ENCODE measurements around the gene HFM1. TPM values are rescaled to one million over a fixed set of nuclear protein-coding genes. Genes with fewer than 3 reads are reported as not detected.
A peak's percentile ranks its signal among the peaks of the same experiment; 100 is the strongest.

Gene HFM1
- total and polyA plus RNA-seq, 4 donors = 7.1 to 15.1 (median 9.2) TPM

- H3K9me3 ChIP-seq (ENCODE audit: control insufficient read depth, insufficient read depth, low read length) = no peaks in the 10 kb centered on the region
Observed at GRCh38 chr1:91281782-91282181, 122.9 kb downstream of the HFM1 start.

GRCh38 chr1:91278754-91279153, 125.9 kb downstream of the HFM1 start:
- Histone ChIP-seq H3K27me3 (ENCODE audit: control insufficient read depth, insufficient read depth, low read length) (no peaks in the 10 kb centered on the region), H3K9me3 (ENCODE audit: control insufficient read depth, insufficient read depth, low read length) (no peaks in the 10 kb centered on the region), H3K4me1 (ENCODE audit: control insufficient read depth, insufficient read depth, low read length) (no peaks in the 10 kb centered on the region), H3K27ac (ENCODE audit: low read depth, low read length) (no peak overlapping the region), H3K4me3 (ENCODE audit: low read depth, low read length) (no peak overlapping the region), H3K36me3 (ENCODE audit: control insufficient read depth, insufficient read depth, low read length) (no peaks in the 10 kb centered on the region)
- peak in 3 of 6 donors; percentile 12 to 76 (median 43) for DNase-seq (ENCODE audit: low read depth in 4 of 6, low spot score in 6 of 6)
- no CpG with 5 or more reads among the region's 1 CpG for WGBS (ENCODE audit: insufficient coverage)

More at GRCh38 chr1:91281782-91282181, 122.9 kb downstream of the HFM1 start:
- H3K27ac ChIP-seq (ENCODE audit: low read depth, low read length) = no peak overlapping the region
- no peaks in the 10 kb centered on the region for H3K4me1 ChIP-seq (ENCODE audit: control insufficient read depth, insufficient read depth, low read length)
- 75% methylated on average over 4 of the region's 6 CpGs for WGBS (ENCODE audit: insufficient coverage)
- DNase-seq (ENCODE audit: low read depth in 4 of 6, low spot score in 6 of 6) = no peak
- H3K4me3 ChIP-seq (ENCODE audit: low read depth, low read length) = no peak overlapping the region
- H3K36me3 ChIP-seq (ENCODE audit: control insufficient read depth, insufficient read depth, low read length) = no peaks in the 10 kb centered on the region
- H3K27me3 ChIP-seq (ENCODE audit: control insufficient read depth, insufficient read depth, low read length) = no peaks in the 10 kb centered on the region

DNA sequence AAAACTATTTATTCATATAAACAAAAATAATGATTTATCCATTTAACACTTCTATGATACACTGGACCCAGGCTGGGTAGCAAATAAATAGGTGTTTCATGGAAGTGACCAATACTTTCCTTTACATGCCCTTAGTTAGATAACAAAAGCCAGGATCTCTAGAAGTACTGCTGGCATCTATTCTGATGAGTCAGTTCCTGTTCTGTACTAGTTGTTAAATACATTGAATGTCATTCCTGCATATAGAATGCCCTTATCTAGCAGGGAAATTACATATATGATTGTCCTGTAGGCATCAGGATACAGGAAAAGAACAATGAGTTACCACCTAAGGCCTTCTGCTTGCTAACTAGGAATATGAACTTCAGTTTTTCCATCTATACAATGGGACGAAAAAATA, 130.8 kb downstream of the HFM1 start:
- no peaks in the 10 kb centered on the region for H3K36me3 ChIP-seq (ENCODE audit: control insufficient read depth, insufficient read depth, low read length)
- WGBS (ENCODE audit: insufficient coverage) = no CpG with 5 or more reads among the region's 1 CpG
- H3K9me3 ChIP-seq (ENCODE audit: control insufficient read depth, insufficient read depth, low read length) = no peaks in the 10 kb centered on the region
- no peak for DNase-seq (ENCODE audit: low read depth in 4 of 6, low spot score in 6 of 6)
- H3K27me3 ChIP-seq (ENCODE audit: control insufficient read depth, insufficient read depth, low read length) = no peaks in the 10 kb centered on the region
- no peaks in the 10 kb centered on the region for H3K4me1 ChIP-seq (ENCODE audit: control insufficient read depth, insufficient read depth, low read length)
- H3K27ac ChIP-seq (ENCODE audit: low read depth, low read length) = no peak overlapping the region
- H3K4me3 ChIP-seq (ENCODE audit: low read depth, low read length) = no peak overlapping the region

GRCh38 chr1:91261655-91262054, 143.0 kb downstream of the HFM1 start:
- Histone ChIP-seq H3K27ac (ENCODE audit: low read depth, low read length) (no peak overlapping the region), H3K36me3 (ENCODE audit: control insufficient read depth, insufficient read depth, low read length) (no peaks in the 10 kb centered on the region), H3K4me1 (ENCODE audit: control insufficient read depth, insufficient read depth, low read length) (no peaks in the 10 kb centered on the region), H3K9me3 (ENCODE audit: control insufficient read depth, insufficient read depth, low read length) (no peaks in the 10 kb centered on the region), H3K27me3 (ENCODE audit: control insufficient read depth, insufficient read depth, low read length) (no peaks in the 10 kb centered on the region), H3K4me3 (ENCODE audit: low read depth, low read length) (no peak overlapping the region)
- no CpG with 5 or more reads among the region's 2 CpGs for WGBS (ENCODE audit: insufficient coverage)
- DNase-seq (ENCODE audit: low read depth in 4 of 6, low spot score in 6 of 6) = no peak

DNA sequence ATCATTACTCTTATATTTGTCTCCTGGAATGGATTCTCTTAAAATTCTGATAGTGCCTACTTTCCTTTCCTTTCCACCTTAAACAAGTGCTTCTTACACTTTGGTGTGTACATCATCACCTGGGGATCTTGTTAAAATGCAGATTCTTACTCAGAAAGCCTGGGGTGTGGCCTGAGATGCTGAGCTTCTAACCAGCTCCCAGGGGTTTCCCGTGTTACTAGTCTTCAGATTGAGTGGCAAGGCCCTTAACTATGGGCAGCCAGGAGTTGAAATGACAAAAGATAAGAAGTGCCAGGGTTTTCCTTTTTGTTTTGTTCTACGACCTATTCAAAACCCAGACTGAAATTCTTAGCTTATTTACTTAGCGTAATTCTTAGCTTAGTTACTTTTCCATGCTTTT, 159.2 kb downstream of the HFM1 start:
- no CpG with 5 or more reads among the region's 3 CpGs for WGBS (ENCODE audit: insufficient coverage)
- H3K27ac ChIP-seq (ENCODE audit: low read depth, low read length) = no peak overlapping the region
- DNase-seq (ENCODE audit: low read depth in 4 of 6, low spot score in 6 of 6) = no peak
- H3K4me3 ChIP-seq (ENCODE audit: low read depth, low read length) = no peak overlapping the region
- H3K27me3 ChIP-seq (ENCODE audit: control insufficient read depth, insufficient read depth, low read length) = no peaks in the 10 kb centered on the region
- no peaks in the 10 kb centered on the region for H3K36me3 ChIP-seq (ENCODE audit: control insufficient read depth, insufficient read depth, low read length)
- no peaks in the 10 kb centered on the region for H3K4me1 ChIP-seq (ENCODE audit: control insufficient read depth, insufficient read depth, low read length)
- no peaks in the 10 kb centered on the region for H3K9me3 ChIP-seq (ENCODE audit: control insufficient read depth, insufficient read depth, low read length)

GRCh38 chr1:91244737-91245136, 159.9 kb downstream of the HFM1 start:
- Histone ChIP-seq H3K4me3 (ENCODE audit: low read depth, low read length) (no peak overlapping the region), H3K27me3 (ENCODE audit: control insufficient read depth, insufficient read depth, low read length) (no peaks in the 10 kb centered on the region), H3K9me3 (ENCODE audit: control insufficient read depth, insufficient read depth, low read length) (no peaks in the 10 kb centered on the region), H3K4me1 (ENCODE audit: control insufficient read depth, insufficient read depth, low read length) (no peaks in the 10 kb centered on the region), H3K36me3 (ENCODE audit: control insufficient read depth, insufficient read depth, low read length) (no peaks in the 10 kb centered on the region), H3K27ac (ENCODE audit: low read depth, low read length) (no peak overlapping the region)
- DNase-seq (ENCODE audit: low read depth in 4 of 6, low spot score in 6 of 6) = no peak
- WGBS (ENCODE audit: insufficient coverage) = no CpG with 5 or more reads among the region's 2 CpGs

DNA sequence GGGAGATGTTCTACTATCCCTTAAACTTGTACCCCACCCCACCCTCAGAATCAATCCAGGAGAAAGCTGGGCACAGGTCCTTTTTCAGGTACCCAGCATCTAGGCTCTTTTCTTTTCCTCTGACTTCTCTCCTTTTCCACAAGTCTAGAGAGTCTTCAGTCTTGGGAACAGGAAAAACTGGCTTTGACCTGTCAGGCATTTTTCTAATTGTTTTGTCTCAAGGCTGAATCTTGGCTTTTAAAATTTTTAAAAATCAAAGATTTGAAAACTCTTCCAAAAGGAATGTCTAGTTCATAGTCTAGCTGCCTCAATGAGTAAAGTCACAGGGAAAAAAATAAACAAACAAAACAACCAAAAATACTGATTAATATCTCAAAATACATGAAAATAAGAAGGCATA, 161.5 kb downstream of the HFM1 start:
- DNase-seq (ENCODE audit: low read depth in 4 of 6, low spot score in 6 of 6) = no peak
- Histone ChIP-seq H3K27ac (ENCODE audit: low read depth, low read length) (no peak overlapping the region), H3K4me3 (ENCODE audit: low read depth, low read length) (no peak overlapping the region), H3K9me3 (ENCODE audit: control insufficient read depth, insufficient read depth, low read length) (no peaks in the 10 kb centered on the region), H3K27me3 (ENCODE audit: control insufficient read depth, insufficient read depth, low read length) (no peaks in the 10 kb centered on the region), H3K4me1 (ENCODE audit: control insufficient read depth, insufficient read depth, low read length) (no peaks in the 10 kb centered on the region), H3K36me3 (ENCODE audit: control insufficient read depth, insufficient read depth, low read length) (no peaks in the 10 kb centered on the region)

DNA sequence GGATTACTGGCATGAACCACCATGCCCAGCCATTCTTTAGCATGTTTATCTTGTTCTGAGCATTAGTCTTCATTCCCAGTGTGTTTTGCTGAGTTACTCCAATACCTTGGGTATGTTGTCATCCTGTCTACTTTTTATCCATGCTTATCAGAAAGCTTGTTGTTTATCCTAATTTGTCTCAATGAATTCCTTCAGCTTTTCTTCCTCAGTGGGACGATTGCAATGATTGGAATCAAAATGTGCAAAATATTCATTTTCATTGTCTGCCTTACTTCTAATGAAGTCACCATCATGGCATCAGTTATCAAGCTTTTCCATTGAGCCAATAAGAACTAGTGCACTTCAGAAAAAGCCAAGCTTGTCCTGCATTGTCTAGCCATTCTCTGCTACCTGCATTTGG, 170.5 kb downstream of the HFM1 start:
- Histone ChIP-seq H3K4me3 (ENCODE audit: low read depth, low read length) (no peak overlapping the region), H3K27ac (ENCODE audit: low read depth, low read length) (no peak overlapping the region), H3K27me3 (ENCODE audit: control insufficient read depth, insufficient read depth, low read length) (no peaks in the 10 kb centered on the region), H3K4me1 (ENCODE audit: control insufficient read depth, insufficient read depth, low read length) (no peaks in the 10 kb centered on the region), H3K9me3 (ENCODE audit: control insufficient read depth, insufficient read depth, low read length) (no peaks in the 10 kb centered on the region), H3K36me3 (ENCODE audit: control insufficient read depth, insufficient read depth, low read length) (no peaks in the 10 kb centered on the region)
- DNase-seq (ENCODE audit: low read depth in 4 of 6, low spot score in 6 of 6) = no peak
- WGBS (ENCODE audit: insufficient coverage) = 80% methylated on average over 1 of the region's 1 CpG

DNA sequence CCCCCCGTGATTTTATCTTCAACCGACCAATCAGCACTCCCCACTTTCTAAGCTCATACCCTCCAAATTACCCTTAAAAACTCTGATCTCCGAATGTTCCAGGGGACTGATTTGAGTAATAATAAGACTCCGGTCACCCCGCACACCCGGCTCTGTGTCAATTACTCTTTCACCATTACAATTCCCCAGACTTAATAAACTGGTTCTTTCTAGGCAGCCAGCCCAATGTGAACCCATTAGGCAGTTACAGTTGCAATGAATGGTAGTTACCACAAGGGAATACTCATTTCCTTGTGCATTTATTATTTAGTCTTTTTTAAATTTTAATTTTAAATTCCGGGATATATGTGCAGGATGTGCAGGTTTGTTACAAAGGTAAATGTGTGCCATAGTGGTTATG, 177.9 kb downstream of the HFM1 start:
- no peak for DNase-seq (ENCODE audit: low read depth in 4 of 6, low spot score in 6 of 6)
- 80% methylated on average over 1 of the region's 7 CpGs for WGBS (ENCODE audit: insufficient coverage)
- Histone ChIP-seq H3K27ac (ENCODE audit: low read depth, low read length) (no peak overlapping the region), H3K4me1 (ENCODE audit: control insufficient read depth, insufficient read depth, low read length) (no peaks in the 10 kb centered on the region), H3K4me3 (ENCODE audit: low read depth, low read length) (no peak overlapping the region), H3K9me3 (ENCODE audit: control insufficient read depth, insufficient read depth, low read length) (no peaks in the 10 kb centered on the region), H3K27me3 (ENCODE audit: control insufficient read depth, insufficient read depth, low read length) (no peaks in the 10 kb centered on the region), H3K36me3 (ENCODE audit: control insufficient read depth, insufficient read depth, low read length) (no peaks in the 10 kb centered on the region)

DNA sequence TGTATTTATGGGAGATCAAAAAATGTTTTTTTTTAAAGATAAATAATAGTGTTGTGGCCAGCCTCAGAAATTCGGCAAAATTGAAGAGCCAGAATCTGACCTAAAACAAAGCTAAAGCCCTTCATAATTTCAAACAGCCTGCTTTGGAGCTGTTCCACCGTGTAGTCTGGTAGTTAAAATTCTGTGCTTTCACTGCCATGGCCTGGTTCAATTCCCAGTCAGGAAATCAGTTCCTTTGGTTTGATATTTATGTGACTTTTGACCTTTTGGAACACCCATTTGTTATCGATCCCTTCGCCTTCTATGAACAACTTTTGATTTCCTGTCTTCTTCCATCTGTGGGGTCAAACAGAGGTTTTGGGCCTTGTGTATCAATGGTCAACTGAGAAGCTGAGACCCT, 179.8 kb downstream of the HFM1 start:
- Histone ChIP-seq H3K9me3 (ENCODE audit: control insufficient read depth, insufficient read depth, low read length) (peaks cover 3% of the 10 kb centered on the region), H3K36me3 (ENCODE audit: control insufficient read depth, insufficient read depth, low read length) (no peaks in the 10 kb centered on the region), H3K4me1 (ENCODE audit: control insufficient read depth, insufficient read depth, low read length) (no peaks in the 10 kb centered on the region), H3K27me3 (ENCODE audit: control insufficient read depth, insufficient read depth, low read length) (no peaks in the 10 kb centered on the region), H3K4me3 (ENCODE audit: low read depth, low read length) (no peak overlapping the region), H3K27ac (ENCODE audit: low read depth, low read length) (no peak overlapping the region)
- 20% methylated on average over 1 of the region's 4 CpGs for WGBS (ENCODE audit: insufficient coverage)
- no peak for DNase-seq (ENCODE audit: low read depth in 4 of 6, low spot score in 6 of 6)

All from spinal cord (tissue), 10 donors.